ENCODE results near the gene SGF29.
"Not testable (repeated sequence)": the region's sequence is repeated elsewhere in the genome, so short reads cannot be mapped to it uniquely, and the experiment has no call there.

SGF29 gene

DNA sequence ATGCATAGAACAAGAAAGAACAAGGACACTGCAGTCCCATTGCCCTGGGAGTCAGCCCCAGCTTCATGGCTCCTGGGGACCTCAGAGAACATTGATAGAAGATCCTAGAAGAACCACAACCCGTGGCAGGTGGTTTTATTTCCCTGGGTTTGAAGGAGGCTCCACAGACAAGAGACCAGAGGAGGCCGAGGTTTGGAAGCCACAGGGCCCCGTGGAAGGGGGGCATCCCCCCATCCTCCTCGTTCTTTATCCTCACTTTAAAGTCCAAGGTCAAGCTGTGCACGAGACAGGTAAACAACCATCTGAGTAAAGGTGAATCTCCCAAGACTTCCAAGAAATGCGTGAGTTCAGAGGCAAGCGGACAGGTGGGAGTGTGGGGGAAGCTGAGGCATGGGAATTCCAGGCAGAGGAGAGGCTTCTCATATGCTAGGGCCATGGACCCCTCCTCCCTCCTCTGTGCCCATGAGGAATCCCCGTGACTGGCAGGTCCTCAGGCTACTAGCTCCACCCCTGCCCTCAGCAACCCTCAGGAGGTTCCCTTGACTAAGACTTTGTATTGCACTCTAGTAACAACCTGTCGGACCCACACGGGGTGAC, 57.0 kb downstream of the SGF29 start:
- DNase-seq (ENCODE audit: low read depth, low spot score) = no peak

- not testable (repeated sequence) for DNase-seq (ENCODE audit: low read depth, low spot score)
Measured at GRCh38 chr16:28612359-28613280, 58.9 kb downstream of the SGF29 start.

DNA sequence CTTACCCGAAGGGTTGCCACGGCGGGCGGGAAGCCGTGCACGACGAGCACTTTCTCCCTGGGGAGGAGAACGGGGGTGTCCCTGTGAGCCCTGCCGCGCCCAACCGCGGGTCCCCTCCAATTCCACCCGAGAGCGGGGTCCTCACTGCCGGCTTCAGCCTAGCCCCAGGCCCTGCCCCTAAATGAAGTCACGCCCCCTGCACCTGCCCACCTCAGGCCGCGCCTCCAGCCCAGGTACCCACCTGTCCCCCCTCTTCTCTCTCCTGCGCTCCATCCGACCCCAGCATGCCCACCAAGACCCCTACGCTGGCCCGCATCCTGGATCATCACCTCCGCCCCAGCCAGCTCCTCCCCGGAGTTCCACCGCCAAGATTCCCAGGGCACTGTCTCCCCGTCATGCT, 60.2 kb downstream of the SGF29 start:
- DNase-seq (ENCODE audit: low read depth, low spot score) = not testable (repeated sequence)

DNA sequence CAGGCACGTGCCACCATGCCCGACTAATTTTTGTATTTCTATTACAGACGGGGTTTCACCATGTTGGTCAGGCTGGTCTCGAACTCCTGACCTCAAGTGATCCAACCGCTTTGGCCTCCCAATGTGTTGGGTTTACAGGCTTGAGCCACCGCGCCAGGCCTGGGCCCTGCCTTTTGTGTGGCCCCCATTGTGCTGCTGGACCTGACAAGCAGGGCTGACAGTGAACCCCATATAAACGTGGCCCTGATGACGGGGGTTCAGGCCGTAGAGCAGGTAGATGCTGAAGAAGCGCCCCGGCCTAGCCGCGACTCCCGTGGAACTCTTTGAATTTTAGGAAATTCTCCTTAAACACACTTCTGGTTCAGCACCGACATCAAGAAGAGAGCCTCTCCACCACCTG, 60.8 kb downstream of the SGF29 start:
- not testable (repeated sequence) for DNase-seq (ENCODE audit: low read depth, low spot score)

- DNase-seq (ENCODE audit: low read depth, low spot score) = not testable (repeated sequence)
Measured at GRCh38 chr16:28615486-28616223, 61.9 kb downstream of the SGF29 start.

- DNase-seq (ENCODE audit: low read depth, low spot score) = not testable (repeated sequence)
Measured at GRCh38 chr16:28616224-28616577, 62.5 kb downstream of the SGF29 start.

DNA sequence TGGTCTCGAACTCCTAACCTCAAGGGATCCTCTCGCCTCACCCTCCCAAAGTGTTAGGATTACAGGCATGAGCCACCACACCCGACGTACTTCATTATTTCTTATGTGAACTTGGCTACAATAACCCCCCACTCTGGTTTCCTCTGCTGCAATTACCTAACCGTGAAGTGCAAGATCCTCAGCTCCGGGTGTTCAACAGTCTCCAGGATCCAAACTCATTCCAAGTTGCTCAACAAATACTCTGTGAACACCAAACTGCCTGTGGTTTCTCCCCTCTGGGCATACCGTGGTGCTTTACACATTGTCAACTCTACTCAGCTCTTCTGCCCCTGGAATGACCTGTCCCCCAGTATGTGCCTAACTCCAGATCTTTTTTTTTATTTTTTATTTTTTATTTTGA, 62.9 kb downstream of the SGF29 start:
- DNase-seq (ENCODE audit: low read depth, low spot score) = no peak

DNA sequence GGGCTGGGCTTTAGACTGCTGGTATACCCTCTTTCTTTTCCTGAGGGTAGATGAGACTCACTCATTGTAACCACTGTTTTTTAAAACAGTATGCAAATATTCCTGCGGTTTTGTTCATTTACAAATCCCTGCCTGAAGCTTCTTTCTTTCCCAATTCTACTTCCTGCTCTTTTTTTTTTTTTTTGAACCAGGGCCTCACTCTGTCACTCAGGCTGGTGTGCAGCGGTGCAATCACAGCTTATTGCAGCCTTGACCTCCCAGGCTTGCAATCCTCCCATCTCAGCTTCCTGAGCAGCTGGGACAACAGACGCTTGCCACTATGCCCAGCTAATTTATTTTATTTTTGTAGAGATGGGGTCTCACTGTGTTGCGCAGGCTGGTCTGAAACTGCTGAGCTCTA, 64.2 kb downstream of the SGF29 start:
- no peak for DNase-seq (ENCODE audit: low read depth, low spot score)

GRCh38 chr16:28620316-28620715, 66.6 kb downstream of the SGF29 start:
- not testable (repeated sequence) for DNase-seq (ENCODE audit: low read depth, low spot score)

GRCh38 chr16:28621481-28622155, 67.9 kb downstream of the SGF29 start:
- DNase-seq (ENCODE audit: low read depth, low spot score) = no peak

DNA sequence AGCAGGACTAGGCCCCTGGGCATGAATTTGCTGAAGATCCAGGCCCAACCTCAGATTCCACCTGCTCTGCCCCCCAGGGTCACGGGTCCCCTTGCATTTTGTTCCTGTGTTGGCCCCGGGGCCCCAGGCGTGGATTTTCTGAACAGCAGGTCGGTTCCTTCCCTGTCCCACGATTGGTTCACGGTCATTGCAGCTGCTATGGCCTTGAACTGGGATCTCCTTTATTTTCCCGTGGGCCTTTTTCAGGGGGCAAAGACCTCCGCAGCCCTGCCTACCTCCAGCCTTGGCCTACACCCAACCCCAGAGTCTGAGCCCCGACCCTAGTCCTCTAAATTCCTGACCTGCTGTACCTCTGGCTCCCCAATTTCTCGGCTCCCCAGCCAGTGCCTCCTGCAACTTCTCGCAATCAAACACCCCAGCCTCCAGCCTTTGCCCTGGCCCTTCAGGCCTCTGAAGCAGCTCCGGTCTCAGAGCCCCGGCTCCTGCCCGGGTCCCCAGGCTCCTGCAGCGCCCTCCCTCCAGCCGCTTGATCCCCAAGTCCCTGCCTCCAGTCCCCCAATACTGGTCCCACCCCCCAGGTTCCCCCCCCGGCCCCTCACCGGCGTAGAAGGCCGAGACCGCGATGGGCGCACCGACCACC, 68.9 kb downstream of the SGF29 start:
- DNase-seq (ENCODE audit: low read depth, low spot score) = not testable (repeated sequence)

DNA sequence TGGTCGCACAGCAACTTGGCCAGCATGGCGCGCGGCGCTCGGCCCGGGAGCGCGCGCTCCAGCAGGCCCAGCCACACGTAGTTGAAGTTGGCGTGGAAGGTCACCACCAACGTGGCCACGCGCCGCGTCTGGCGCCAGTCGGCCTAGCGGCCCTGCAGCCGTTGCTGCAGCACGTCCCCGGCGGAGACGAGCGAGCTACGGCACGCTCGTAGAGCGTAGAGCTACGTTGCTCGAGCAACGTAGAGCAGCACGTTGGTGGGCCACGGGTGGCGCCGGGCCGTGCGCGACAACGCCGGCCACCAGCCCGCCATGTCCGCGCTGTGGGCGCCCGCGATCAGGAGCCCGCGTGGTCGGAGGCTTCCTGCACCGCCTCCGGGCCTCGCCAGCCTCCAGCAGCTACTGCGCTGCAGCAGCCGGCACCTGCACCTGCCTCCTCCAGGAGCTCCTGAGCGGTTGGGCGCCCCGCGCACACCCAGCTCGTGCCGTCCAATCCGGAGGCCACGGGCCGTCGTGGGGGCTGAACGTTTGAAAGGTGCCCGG, 69.5 kb downstream of the SGF29 start:
- DNase-seq (ENCODE audit: low read depth, low spot score) = no peak

DNA sequence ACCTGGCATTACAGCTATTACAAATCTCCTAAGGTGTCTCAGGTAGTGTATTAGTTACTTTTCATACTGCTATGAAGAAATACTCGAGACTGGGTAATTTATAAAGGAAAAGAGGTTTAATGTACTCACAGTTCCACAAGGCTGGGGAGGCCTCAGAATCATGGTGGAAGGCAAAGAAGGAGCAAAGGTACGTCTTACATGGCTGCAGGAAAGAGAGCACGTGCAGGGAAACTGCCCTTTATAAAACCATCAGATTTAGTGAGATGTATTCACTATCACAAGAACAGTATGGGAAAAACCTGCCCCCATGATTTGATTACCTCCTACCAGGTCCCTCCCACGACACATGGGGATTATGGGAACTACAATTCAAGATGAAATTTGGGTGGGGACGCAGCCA, 77.2 kb downstream of the SGF29 start:
- not testable (repeated sequence) for DNase-seq (ENCODE audit: low read depth, low spot score)

DNA sequence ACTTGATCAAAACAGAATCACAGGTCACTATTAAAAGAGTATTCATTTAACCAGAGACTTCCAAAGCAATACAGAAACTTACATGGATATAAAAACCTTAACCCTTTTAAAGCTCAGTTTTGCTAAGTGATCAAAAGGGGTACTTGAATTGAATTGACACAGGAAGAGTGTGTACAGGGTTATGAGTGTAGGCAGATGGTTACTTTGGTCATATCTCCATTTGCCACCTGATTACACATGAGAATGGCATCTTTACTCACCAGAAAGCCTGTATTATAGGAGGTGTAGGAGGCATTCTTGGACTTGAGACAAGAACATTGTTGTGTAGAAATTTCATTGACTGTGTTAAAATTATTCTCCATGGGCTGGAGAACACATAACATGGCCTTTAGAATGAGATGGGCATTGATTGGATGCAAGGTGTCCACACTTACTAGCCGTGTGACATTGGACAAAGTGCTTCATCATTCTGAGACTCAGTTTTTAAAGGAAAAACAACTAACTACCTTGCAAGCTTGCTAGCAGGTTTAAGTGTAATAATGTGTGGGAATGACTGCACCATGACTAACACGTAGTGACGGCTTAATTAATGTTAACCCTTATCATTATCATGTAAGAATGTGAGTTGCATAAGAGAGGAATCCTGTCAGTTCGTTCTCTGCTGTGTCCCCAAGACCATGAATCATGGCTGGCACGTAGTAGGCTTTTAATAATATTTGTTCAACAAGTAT, 82.5 kb downstream of the SGF29 start:
- not testable (repeated sequence) for DNase-seq (ENCODE audit: low read depth, low spot score)

DNA sequence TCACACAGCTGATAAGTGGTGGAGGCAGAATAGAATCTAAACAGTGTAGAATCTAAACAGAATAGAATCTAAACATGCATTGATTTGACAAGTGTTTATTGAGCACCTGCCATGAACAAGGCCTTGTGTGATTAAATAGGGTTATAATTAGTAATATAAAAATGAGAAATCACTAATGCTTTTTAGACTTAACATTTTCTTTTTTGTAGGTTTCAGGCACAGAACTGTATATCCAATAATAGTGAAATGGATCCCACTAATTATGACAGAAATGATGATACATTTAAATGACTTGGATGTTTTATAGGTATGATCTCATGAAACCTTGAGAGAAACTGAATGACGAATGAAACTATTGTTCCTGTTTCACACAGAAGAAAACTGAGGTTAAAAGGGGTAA, 84.0 kb downstream of the SGF29 start, which contains the start of gene NPIPB8:
NPIPB8 (plus strand) TSS at position 301 of the 400 bp plus-strand sequence. CDS start 296 bp downstream, outside the sequence.
- not testable (repeated sequence) for DNase-seq (ENCODE audit: low read depth, low spot score)

GRCh38 chr16:28638359-28638758, 84.6 kb downstream of the SGF29 start:
- not testable (repeated sequence) for DNase-seq (ENCODE audit: low read depth, low spot score)

DNA sequence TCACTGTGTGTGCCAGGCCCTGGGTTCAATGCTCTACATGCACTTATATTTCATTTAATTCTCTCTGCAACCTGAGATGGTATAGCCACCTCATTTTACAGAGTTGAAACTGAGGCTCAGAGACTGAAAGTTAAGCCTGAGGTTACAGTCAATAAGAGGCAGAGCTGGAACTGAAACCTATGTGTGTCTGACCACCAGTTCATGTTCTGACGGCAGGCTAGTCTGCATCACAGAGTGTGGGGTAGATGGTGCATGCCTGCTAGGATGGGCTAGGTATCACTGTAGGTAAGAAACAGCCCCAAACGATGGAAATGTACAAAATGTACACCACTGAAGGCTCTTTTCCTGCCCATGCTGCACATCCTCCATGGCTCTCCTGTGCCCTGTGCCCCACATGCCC, 86.2 kb downstream of the SGF29 start:
- DNase-seq (ENCODE audit: low read depth, low spot score) = not testable (repeated sequence)

Measured in brain pericyte (primary cell).